ENCODE results near the gene DDX21.
"Not testable (repeated sequence)": the region's sequence is repeated elsewhere in the genome, so short reads cannot be mapped to it uniquely, and the experiment has no call there.

Gene DDX21
- total RNA-seq = 550 reads per million, percentile 98 among the genes with 10 or more reads in this experiment

GRCh38 chr10:68955832-68956532 is at the start of gene DDX21:
TSS of gene DDX21 (plus strand) at chr10:68956170. CDS start at chr10:68956226, 56 bp downstream.
- peak; percentile 83 for DNase-seq

- DNase-seq = no peak
Observed at GRCh38 chr10:68924593-68924992, 31.4 kb upstream of the DDX21 start.

- no peak for DNase-seq
Observed at GRCh38 chr10:68925489-68925888, 30.5 kb upstream of the DDX21 start.

- DNase-seq = not testable (repeated sequence)
Observed at GRCh38 chr10:68929157-68929556, 26.8 kb upstream of the DDX21 start.

GRCh38 chr10:68929888-68930287 is 26.1 kb upstream of the DDX21 start:
- not testable (repeated sequence) for DNase-seq

- DNase-seq = not testable (repeated sequence)
Observed at GRCh38 chr10:68932860-68933259, 23.1 kb upstream of the DDX21 start.

- DNase-seq = no peak
Observed at GRCh38 chr10:68934994-68935393, 21.0 kb upstream of the DDX21 start.

- DNase-seq = no peak
Observed at GRCh38 chr10:68938117-68938516, 17.9 kb upstream of the DDX21 start.

GRCh38 chr10:68938884-68939283 is 17.1 kb upstream of the DDX21 start:
- DNase-seq = no peak

GRCh38 chr10:68940917-68941316 is 15.1 kb upstream of the DDX21 start:
- not testable (repeated sequence) for DNase-seq

GRCh38 chr10:68950598-68950997 is 5.4 kb upstream of the DDX21 start:
- DNase-seq = no peak

- DNase-seq = no peak
Observed at GRCh38 chr10:68954904-68955303, 1.1 kb upstream of the DDX21 start.

GRCh38 chr10:68955355-68955831 is 577 bp upstream of the DDX21 start:
- peak; percentile 3 for DNase-seq

- DNase-seq = no peak
Observed at GRCh38 chr10:68957284-68957615, 1.3 kb downstream of the DDX21 start.

- no peak for DNase-seq
Observed at GRCh38 chr10:68957654-68958053, 1.7 kb downstream of the DDX21 start.

GRCh38 chr10:68959695-68960527 is 3.9 kb downstream of the DDX21 start:
- DNase-seq = no peak

- no peak for DNase-seq
Observed at GRCh38 chr10:68963151-68963550, 7.2 kb downstream of the DDX21 start.

GRCh38 chr10:68973975-68974374 is 18.0 kb downstream of the DDX21 start:
- no peak for DNase-seq

- DNase-seq = not testable (repeated sequence)
Observed at GRCh38 chr10:68975936-68976473, 20.0 kb downstream of the DDX21 start.

- not testable (repeated sequence) for DNase-seq
Observed at GRCh38 chr10:68979738-68980137, 23.8 kb downstream of the DDX21 start.

- DNase-seq = no peak
Observed at GRCh38 chr10:68981074-68981473, 25.1 kb downstream of the DDX21 start.

GRCh38 chr10:68982389-68982788 is 26.4 kb downstream of the DDX21 start:
- no peak for DNase-seq

GRCh38 chr10:68987611-68988010 is 31.6 kb downstream of the DDX21 start:
- DNase-seq = no peak

Data from effector CD4-positive, alpha-beta T cell (primary cell).